ENCODE data around the gene ANKRD61.
"Not testable (repeated sequence)": the region's sequence is repeated elsewhere in the genome, so short reads cannot be mapped to it uniquely, and the experiment has no call there.

ANKRD61 gene

DNA sequence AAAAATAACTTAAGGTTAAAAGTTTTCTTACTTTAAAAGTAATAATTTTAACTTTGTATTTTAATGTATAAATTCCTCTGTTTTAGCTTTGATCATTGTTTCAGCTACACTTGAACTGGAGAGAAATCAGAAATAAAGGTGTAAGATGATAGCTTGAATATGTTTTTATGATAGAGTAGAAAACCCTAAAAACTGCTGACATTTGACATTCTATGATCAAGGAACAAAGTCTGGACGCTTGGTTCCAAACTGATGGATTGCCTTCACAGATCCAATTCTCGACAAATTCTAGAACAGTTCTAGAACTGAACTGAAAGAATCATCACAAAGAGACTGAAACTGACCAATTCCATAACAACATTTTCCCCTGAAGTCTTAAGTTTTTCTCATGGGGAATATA is at the start of gene ANKRD61:
ANKRD61 (plus strand) TSS at position 389 of the 400 bp plus-strand sequence; CDS start at position 389, 0 bp downstream.
- TF ChIP-seq, protein P1, sequence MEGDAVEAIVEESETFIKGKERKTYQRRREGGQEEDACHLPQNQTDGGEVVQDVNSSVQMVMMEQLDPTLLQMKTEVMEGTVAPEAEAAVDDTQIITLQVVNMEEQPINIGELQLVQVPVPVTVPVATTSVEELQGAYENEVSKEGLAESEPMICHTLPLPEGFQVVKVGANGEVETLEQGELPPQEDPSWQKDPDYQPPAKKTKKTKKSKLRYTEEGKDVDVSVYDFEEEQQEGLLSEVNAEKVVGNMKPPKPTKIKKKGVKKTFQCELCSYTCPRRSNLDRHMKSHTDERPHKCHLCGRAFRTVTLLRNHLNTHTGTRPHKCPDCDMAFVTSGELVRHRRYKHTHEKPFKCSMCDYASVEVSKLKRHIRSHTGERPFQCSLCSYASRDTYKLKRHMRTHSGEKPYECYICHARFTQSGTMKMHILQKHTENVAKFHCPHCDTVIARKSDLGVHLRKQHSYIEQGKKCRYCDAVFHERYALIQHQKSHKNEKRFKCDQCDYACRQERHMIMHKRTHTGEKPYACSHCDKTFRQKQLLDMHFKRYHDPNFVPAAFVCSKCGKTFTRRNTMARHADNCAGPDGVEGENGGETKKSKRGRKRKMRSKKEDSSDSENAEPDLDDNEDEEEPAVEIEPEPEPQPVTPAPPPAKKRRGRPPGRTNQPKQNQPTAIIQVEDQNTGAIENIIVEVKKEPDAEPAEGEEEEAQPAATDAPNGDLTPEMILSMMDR (conservative IDR thresholded peaks at IDR 0.05), result no peak
- H3K27ac ChIP-seq, result peak within 1 kb of the TSS; percentile 84

DNA sequence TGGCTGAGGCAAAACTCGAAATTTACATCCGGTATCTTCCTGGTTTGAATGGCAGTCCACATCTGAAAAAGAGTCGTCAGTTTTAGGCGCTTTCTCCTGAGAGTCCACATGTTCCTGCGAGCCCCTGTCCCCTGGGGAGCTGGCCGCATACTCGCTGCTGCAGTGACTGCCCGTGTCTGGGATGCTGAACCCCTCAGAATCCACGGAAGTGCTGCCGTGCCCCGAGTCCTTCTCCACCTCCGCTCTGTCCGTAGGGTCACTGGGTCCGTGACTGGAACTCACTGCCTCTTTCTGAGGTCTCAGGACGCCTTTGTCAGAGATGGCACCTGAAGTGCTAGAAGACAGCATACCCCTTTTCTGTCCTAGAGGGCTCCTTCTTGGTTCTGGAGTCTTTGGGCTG is 44.1 kb upstream of the ANKRD61 start:
- not testable (repeated sequence) for H3K27ac ChIP-seq

DNA sequence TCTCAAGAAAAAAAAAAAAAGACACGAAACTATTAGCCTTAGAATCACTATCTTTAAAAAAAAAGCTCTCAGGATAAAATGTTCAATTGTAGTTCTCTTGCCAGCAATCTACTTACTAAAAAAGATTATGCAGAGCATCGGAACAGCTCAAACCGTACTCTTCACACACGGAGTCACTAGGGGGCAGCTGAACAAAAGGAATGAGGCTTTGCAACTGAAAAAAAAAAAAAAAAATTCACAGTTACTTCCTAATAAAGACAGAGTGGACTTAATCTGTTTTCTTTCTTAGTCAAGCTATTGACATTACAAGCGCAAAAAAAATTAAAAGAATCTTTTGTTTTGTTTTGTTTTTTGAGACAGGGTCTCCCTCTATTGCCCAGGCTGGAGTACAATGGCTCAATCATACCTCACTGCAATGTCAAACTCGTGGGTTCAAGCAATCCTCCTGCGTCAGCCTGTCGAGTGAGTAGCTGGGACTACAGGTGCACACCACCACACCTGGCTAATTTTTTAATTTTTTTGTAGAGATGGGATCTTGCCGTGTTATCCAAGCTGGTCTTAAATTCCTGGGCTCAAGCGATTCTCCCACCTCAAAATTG is 33.9 kb upstream of the ANKRD61 start:
- peak overlapping the region; percentile 96 for H3K27ac ChIP-seq
- TF ChIP-seq, protein P1 (conservative IDR thresholded peaks at IDR 0.05), result peak; percentile 80

DNA sequence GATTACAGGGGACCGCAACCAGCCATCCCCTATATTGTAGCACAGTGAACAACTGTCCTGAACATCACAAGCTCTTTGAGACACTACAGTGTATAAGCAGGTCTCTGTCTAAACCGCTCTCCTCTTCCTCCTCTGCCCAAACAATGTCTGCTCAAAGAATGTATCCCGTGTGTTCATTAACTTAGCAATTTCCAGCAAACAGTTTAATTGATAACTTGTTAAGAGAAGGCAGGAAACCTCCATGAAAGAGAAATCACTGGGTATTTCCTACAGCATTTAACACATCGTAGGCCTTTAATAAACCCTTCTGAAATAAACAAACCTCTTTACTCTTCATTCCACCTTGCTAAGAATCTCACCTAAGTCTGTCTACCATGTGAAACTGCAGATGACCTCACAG is 23.8 kb upstream of the ANKRD61 start:
- peak overlapping the region; percentile 82; the same call in 1 of the 2 replicates for H3K27ac ChIP-seq

DNA sequence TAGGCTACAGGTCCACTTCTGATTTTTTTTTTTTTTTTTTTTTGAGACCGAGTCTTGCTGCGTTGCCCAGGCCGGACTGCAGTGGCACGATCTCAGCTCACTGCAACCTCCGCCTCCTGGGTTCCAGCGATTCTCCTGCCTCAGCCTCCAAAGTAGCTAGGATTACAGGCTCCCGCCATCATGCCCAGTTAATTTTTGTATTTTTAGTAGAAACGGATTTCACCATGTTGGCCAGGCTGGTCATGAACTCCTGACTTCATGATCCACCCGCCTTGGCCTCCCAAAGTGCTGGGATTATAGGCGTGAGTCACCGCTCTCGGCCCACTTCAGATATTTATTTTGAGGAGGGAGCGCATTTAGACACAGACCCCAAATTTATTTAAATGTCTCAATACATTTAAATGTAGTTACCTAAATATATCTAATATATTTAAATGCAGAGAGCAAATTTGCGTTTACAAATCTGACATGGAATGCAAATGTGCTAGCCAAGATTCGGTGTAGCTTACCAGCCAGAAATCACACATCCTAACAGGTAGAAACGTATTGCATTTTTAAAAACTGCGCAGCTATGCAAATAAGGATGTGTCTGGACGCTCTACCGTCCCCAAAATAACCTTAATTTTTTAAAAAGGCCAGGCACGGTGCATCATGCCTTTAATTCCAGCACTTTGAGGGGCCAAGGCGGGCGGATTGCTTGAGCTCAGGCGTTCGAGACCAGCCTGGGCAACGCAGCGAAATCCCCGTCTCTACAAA is 23.2 kb upstream of the ANKRD61 start:
- peak overlapping the region; percentile 82 for H3K27ac ChIP-seq

More for the DNA sequence above, 23.8 kb upstream of the ANKRD61 start:
- TF ChIP-seq, protein P1 (conservative IDR thresholded peaks at IDR 0.05), result no peak

DNA sequence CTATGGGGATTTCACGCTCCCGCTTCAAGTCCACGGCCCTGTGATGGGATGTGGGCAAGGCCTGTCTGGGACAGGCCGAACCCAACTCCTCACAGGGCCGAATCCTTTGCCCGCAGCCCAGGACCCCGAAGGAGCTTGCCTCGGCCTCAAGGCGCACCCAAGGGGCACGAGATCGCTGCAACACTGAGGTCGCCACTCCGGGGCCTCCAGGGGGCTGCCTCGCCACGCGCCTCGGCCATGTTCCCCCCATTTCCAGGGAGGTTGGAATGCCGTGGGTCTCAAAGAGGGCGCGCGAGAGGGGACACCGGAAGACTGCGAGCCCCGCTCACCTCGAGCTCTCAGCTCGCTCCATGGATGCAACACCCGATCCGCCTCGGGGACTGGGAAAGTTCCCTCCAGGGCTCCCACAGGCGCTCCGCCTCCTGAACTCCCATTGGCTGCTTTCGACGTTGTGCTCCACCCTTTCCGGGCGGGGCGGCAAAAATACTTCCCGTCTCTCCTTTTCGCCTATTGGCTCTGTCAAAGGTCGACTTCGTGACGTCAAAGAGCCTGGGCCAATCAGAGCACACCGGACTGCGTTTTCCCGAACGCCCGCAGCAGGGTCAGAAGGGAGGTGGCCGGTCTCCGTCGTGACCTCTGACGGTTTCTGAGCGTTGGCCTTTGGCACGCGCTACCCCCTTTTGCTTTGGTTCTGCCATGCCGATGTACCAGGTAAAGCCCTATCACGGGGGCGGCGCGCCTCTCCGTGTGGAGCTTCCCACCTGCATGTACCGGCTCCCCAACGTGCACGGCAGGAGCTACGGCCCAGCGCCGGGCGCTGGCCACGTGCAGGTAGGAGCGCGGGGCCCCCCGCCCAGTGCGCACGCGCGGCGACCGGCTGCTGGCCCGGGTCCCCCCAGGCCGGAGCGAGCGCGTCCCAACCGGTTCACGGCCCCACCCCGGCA is 22.2 kb upstream of the ANKRD61 start, which contains the start of the genes AIMP2 and PMS2:
AIMP2 (plus strand) TSS at position 605 of the 944 bp plus-strand sequence; CDS start at position 697, 92 bp downstream.
PMS2 (minus strand) TSS at position 382 of the 944 bp plus-strand sequence; CDS start at position 352, 30 bp downstream.
- H3K27ac ChIP-seq, result peak within 1 kb of the TSS; percentile 82
- TF ChIP-seq, protein P1 (conservative IDR thresholded peaks at IDR 0.05), result no peak

DNA sequence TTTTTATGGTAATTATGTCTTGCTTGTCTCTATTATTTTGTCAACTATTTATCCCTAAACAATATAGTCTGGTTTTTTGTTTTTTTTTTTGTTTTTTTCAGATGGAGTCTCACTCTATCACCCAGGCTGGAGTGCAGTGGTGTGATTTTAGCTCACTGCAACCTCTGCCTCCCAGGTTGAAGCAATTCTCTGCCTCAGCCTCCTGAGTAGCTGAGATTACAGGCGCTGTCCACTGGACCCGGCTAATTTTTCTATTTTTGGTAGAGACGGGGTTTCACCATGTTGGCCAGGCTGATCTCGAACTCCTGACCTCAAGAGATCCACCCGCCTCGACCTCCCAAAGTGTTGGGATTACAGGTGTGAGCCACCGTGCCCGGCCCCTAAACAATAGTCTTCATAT is 20.8 kb upstream of the ANKRD61 start:
- peak overlapping the region; percentile 9; the same call in 1 of the 2 replicates for H3K27ac ChIP-seq

DNA sequence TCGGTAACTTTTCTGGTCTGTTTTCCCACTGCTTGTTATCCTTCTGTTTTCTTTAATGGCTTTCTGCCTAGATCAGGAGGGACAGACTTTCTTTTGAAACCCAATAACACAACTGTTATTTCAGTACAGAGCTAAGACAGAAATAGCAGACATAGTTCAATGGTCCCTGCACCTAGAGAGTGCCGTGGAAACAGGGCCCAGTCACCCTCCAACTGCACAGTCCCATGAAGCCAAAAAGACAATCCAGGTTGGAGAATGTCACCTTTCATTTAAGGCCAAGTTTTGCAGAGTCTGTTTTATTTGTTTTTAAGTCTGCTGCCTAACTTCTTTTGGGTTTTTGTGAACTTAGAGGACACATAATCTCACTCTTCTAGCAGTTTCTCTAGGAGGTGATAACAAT is 19.6 kb upstream of the ANKRD61 start:
- TF ChIP-seq, protein P1 (conservative IDR thresholded peaks at IDR 0.05), result no peak
- no peak overlapping the region for H3K27ac ChIP-seq
